Hepatocyte (in vitro differentiated cells): ENCODE results near the gene IRF4. TPM values are rescaled to one million over a fixed set of nuclear protein-coding genes. Genes with fewer than 3 reads are reported as not detected.

ENCODE experiments used
- DNase-seq: peaks from one replicate; pipeline ENCODE4 v3.0.0-alpha.2; 2016; ENCODE audit warnings: low spot score
- H2AFZ ChIP-seq: fragments of 200-600 bp; sonication (generic); 2 replicates; pipeline ENCODE4 v1.6.0; 2016; ENCODE audit warnings: antibody characterized with exemption, mild to moderate bottlenecking
- H3K27ac ChIP-seq: fragments of 200-600 bp; sonication (generic); 2 replicates; pipeline ENCODE4 v1.5.1; 2016; ENCODE audit warnings: mild to moderate bottlenecking
- H3K27me3 ChIP-seq: fragments of 200-600 bp; sonication (generic); 2 replicates; pipeline ENCODE4 v1.6.1; 2016
- H3K36me3 ChIP-seq: fragments of 200-600 bp; sonication (generic); replicated peaks from 2 replicates; pipeline ENCODE4 v1.5.1; 2016; ENCODE audit warnings: low read depth; ENCODE audit not compliant: insufficient read depth
- H3K4me1 ChIP-seq: fragments of 200-600 bp; sonication (generic); 2 replicates; pipeline ENCODE4 v1.5.1; 2016; ENCODE audit warnings: mild to moderate bottlenecking, moderate library complexity; ENCODE audit not compliant: insufficient read depth
- H3K4me2 ChIP-seq: fragments of 200-600 bp; sonication (generic); 2 replicates; pipeline ENCODE4 v1.6.0; 2016
- H3K4me3 ChIP-seq: fragments of 200-600 bp; sonication (generic); 2 replicates; pipeline ENCODE4 v1.5.1; 2016; ENCODE audit warnings: mild to moderate bottlenecking
- H3K79me2 ChIP-seq: fragments of 200-600 bp; sonication (generic); 2 replicates; pipeline ENCODE4 v1.6.0; 2017; ENCODE audit warnings: mild to moderate bottlenecking
- H3K9me2 ChIP-seq: fragments of 200-600 bp; sonication (generic); replicated peaks from 2 replicates; pipeline ENCODE4 v1.6.0; 2017; ENCODE audit warnings: mild to moderate bottlenecking; ENCODE audit not compliant: insufficient read depth
- H3K9me3 ChIP-seq: fragments of 200-600 bp; sonication (generic); 2 replicates; pipeline ENCODE4 v1.5.1; 2016; ENCODE audit warnings: low read depth, mild to moderate bottlenecking
- H4K20me1 ChIP-seq: fragments of 200-600 bp; sonication (generic); 2 replicates; pipeline ENCODE4 v1.6.0; 2016; ENCODE audit warnings: mild to moderate bottlenecking; ENCODE audit not compliant: insufficient read depth, poor library complexity, severe bottlenecking
- CTCF ChIP-seq: fragments of 200-600 bp; sonication (generic); IDR thresholded peaks from 2 replicates; pipeline ENCODE4 v1.5.1; 2016; ENCODE audit warnings: antibody characterized with exemption, mild to moderate bottlenecking; ENCODE audit not compliant: poor library complexity
- EZH2 ChIP-seq: fragments of 200-600 bp; sonication (generic); IDR thresholded peaks from 2 replicates; pipeline ENCODE4 v1.6.1; 2016; ENCODE audit warnings: antibody characterized with exemption, mild to moderate bottlenecking, borderline replicate concordance
- EZH2phosphoT487 ChIP-seq: fragments of 200-600 bp; sonication (generic); IDR thresholded peaks from one replicate; pipeline ENCODE4 v1.6.1; 2018; ENCODE audit warnings: antibody characterized with exemption, mild to moderate bottlenecking, low read depth, moderate library complexity; ENCODE audit not compliant: unreplicated experiment, severe bottlenecking
- WGBS: methylation state at CpG from one replicate; pipeline ENCODE4 v1.1.6; 2016; ENCODE audit warnings: low lambda C conversion rate; ENCODE audit errors: missing lambda C conversion rate; 5-methylcytosine and 5-hydroxymethylcytosine counted together
- polyA plus RNA-seq: library from polyadenylated mRNA; unstranded; fragments of >200 nt; fragmentation: Nextera tagmentation; extraction: Ambion mirVana; gene quantifications from 2 replicates; pipeline ENCODE4 v1.2.1, GENCODE V29; 2016
- total RNA-seq: library from RNA; depleted of rRNA; stranded (reverse); fragments of >200 nt; gene quantifications from 2 replicates; pipeline ENCODE4 v1.2.3, GENCODE V29; 2014

The IRF4 gene
- total and polyA plus RNA-seq, 2 experiments from 2014 or later = 0.02 to 0.23 TPM

DNA sequence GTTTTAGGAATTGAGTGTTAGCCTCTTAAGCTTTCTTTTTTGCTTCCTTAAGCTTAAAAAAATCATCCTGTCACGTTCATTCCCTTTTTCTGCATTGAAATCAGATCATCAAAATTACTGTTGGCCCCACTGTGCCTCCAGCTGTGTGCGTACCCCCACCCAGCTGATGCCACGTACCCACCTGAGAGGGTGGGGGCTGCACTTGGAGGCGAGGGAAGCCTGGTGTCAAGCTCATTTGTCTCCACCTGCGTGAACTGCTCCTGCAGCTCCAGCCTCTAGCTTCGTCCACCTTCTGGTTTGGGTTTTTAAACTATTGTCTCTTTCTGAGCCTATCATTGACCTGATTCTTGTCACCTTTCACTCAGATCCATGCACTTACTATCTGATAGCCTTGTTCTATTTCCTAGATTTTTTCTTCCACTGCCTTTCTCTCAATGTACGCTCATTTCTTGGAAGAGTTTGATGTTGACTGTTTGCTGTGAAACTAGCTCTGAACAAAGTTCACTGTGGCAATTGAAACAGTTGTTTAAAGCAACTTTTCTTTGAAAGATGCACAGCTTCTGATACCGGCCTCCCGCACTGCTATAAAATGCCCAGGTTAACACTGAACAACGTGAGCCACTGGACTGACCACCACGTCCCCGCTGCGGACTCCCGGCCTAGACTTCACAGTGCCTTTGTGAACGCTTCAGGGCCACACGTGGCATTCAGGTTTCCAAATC, 30.0 kb upstream of the IRF4 start:
- Histone ChIP-seq H3K4me1 (no peaks in the 10 kb centered on the region), H3K9me2 (no peaks in the 10 kb centered on the region), H4K20me1 (no peaks in the 10 kb centered on the region), H3K9me3 (peaks cover 5% of the 10 kb centered on the region), H3K79me2 (no peaks in the 10 kb centered on the region), H3K4me3 (no peak overlapping the region), H3K4me2 (no peak overlapping the region), H2AFZ (no peak overlapping the region), H3K36me3 (no peaks in the 10 kb centered on the region), H3K27ac (no peak overlapping the region), H3K27me3 (peaks cover 5% of the 10 kb centered on the region)
- TF ChIP-seq EZH2phosphoT487 = no peak
- TF ChIP-seq EZH2 = no peak
- TF ChIP-seq CTCF = no peak
- no peak for DNase-seq
- 74% methylated on average over 16 of the region's 16 CpGs for WGBS

DNA sequence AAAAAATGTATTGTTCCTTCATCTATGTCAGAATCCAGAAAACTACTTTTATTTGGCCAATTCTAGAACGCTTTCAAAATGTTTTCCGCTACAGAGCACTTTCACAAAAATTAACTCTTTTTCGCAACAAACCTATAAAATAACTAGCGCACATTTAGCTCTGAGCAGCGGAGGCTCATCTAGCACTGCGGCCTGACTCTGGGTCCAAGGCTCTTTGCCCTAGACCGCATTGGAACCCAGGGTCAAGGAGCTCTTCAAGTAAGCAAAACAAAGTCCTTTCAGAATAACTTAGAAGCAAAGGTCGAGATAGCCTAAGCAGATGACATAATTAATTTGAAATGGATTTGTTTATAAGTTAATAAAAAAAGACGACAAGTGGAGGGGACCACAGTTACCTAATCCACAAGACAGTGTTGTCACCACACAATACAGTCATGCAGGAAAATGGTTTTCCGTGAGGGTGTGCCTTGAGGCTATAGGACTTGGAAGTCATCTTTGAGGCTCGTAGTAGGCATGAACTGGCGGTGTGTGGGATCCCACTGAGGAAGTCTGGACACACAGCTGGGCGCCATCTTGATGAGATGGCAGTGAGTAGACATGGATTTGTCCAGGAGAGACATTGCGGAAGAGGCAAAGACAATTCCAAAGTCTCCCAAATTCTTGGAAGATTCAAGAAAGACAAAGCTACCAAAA, 29.2 kb upstream of the IRF4 start:
- Histone ChIP-seq H3K4me2 (no peak overlapping the region), H3K9me2 (no peaks in the 10 kb centered on the region), H4K20me1 (no peaks in the 10 kb centered on the region), H3K4me3 (no peak overlapping the region), H3K36me3 (no peaks in the 10 kb centered on the region), H3K79me2 (no peaks in the 10 kb centered on the region), H3K9me3 (peaks cover 5% of the 10 kb centered on the region), H3K27me3 (peaks cover 6% of the 10 kb centered on the region), H2AFZ (no peak overlapping the region), H3K27ac (no peak overlapping the region), H3K4me1 (no peaks in the 10 kb centered on the region)
- TF ChIP-seq CTCF (no peak), EZH2phosphoT487 (no peak), EZH2 (no peak)
- 84% methylated on average over 14 of the region's 14 CpGs for WGBS
- DNase-seq = no peak

DNA sequence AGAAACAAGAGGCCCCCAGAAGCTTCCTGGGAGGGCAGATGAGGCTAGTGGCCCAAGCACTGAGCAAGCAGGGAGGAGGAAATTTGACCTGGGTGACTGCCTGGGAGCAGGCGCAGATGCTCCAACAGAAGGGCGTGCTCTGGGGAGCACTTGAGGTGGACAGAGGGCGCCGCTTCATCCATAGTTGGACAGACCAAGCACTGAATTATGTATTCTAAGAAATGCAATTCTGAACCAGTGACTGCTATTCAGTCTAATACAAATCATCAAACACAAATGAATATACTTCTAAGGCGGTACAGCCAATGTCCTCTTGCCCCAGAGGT, 28.7 kb upstream of the IRF4 start:
- Histone ChIP-seq H3K4me3 (no peak overlapping the region), H3K4me1 (no peaks in the 10 kb centered on the region), H3K27me3 (peaks cover 6% of the 10 kb centered on the region), H4K20me1 (no peaks in the 10 kb centered on the region), H2AFZ (no peak overlapping the region), H3K79me2 (no peaks in the 10 kb centered on the region), H3K36me3 (no peaks in the 10 kb centered on the region), H3K27ac (no peak overlapping the region), H3K9me3 (peaks cover 5% of the 10 kb centered on the region), H3K4me2 (no peak overlapping the region), H3K9me2 (no peaks in the 10 kb centered on the region)
- no peak for DNase-seq
- no peak for TF ChIP-seq EZH2
- TF ChIP-seq CTCF = no peak
- no peak for TF ChIP-seq EZH2phosphoT487
- WGBS = 79% methylated on average over 5 of the region's 5 CpGs
